Common myeloid progenitor, CD34-positive (primary cell): Measurements from ENCODE around the gene NANOS3.

Source experiments
- CTCF ChIA-PET: fragments of 350-600 bp; sonication (Branson Sonifier 250); formaldehyde crosslinking; loops from one replicate; lab custom pipeline; 2021; ENCODE audit warnings: antibody characterized with exemption; lab: Charles Lee
- POLR2A ChIA-PET: fragments of 350-600 bp; sonication (Branson Sonifier 250); formaldehyde crosslinking; loops from one replicate; lab custom pipeline; 2021; ENCODE audit warnings: antibody characterized with exemption; lab: Charles Lee
- DNase-seq, 3 donors: peaks; one replicate each; pipeline versions ENCODE4 v3.0.0 to v3.0.0-alpha.2; 2013
- H3K27ac ChIP-seq, 2 experiments: 1 replicate in 1 of 2; 2 replicates in 1 of 2; pipeline ENCODE4 v1.7.0; 2013; ENCODE audit warnings: inconsistent platforms in 2 of 2, low read length in 2 of 2, mild to moderate bottlenecking in 2 of 2, low read depth in 1 of 2, moderate library complexity in 1 of 2; ENCODE audit not compliant: severe bottlenecking in 2 of 2, insufficient read depth in 1 of 2, poor library complexity in 1 of 2
- H3K27me3 ChIP-seq, 5 experiments: replicated peaks in 2 of 5; 1 replicate in 3 of 5; 2 replicates in 2 of 5; pipeline versions ENCODE4 v1.6.1 to v1.7.0; 2013; ENCODE audit warnings: low read length in 4 of 5, mild to moderate bottlenecking in 2 of 5, moderate library complexity in 2 of 5, inconsistent platforms in 1 of 5; ENCODE audit not compliant: insufficient read depth in 5 of 5, control insufficient read depth in 4 of 5
- H3K36me3 ChIP-seq, 4 experiments: 1 replicate in 2 of 4; 2 replicates in 2 of 4; pipeline versions ENCODE4 v1.6.1 to v1.7.0; 2013; ENCODE audit warnings: low read length in 3 of 4, control low read depth in 1 of 4, mild to moderate bottlenecking in 1 of 4; ENCODE audit not compliant: control insufficient read depth in 4 of 4, insufficient read depth in 4 of 4
- H3K4me1 ChIP-seq, 4 experiments: 1 replicate in 3 of 4; 2 replicates in 1 of 4; pipeline versions ENCODE4 v1.6.1 to v1.7.1; 2013; ENCODE audit warnings: low read length in 3 of 4, mild to moderate bottlenecking in 3 of 4, control low read depth in 1 of 4, inconsistent platforms in 1 of 4, moderate library complexity in 1 of 4; ENCODE audit not compliant: control insufficient read depth in 4 of 4, insufficient read depth in 4 of 4; ENCODE audit errors: control extremely low read depth in 1 of 4
- H3K4me3 ChIP-seq, 7 experiments: 1 replicate in 4 of 7; 2 replicates in 3 of 7; pipeline versions ENCODE4 v1.5.1 to v1.7.0; 2013; ENCODE audit warnings: mild to moderate bottlenecking in 7 of 7, low read length in 6 of 7, moderate library complexity in 6 of 7, inconsistent platforms in 2 of 7, low read depth in 2 of 7, control low read depth in 1 of 7; ENCODE audit not compliant: insufficient read depth in 4 of 7, control insufficient read depth in 1 of 7; ENCODE audit errors: extremely low read depth in 1 of 7
- H3K9me3 ChIP-seq, 5 experiments: 1 replicate in 4 of 5; 2 replicates in 1 of 5; pipeline versions ENCODE4 v1.6.1 to v1.7.1; 2013; ENCODE audit warnings: low read length in 4 of 5, mild to moderate bottlenecking in 2 of 5, inconsistent platforms in 1 of 5, low read depth in 1 of 5, moderate library complexity in 1 of 5; ENCODE audit not compliant: control insufficient read depth in 4 of 5, insufficient read depth in 2 of 5; ENCODE audit errors: control extremely low read depth in 1 of 5
- WGBS: methylation state at CpG from one replicate; pipeline ENCODE4 v1.1.5; 2013; ENCODE audit not compliant: insufficient coverage; 5-methylcytosine and 5-hydroxymethylcytosine counted together

The NANOS3 gene

GRCh38 chr19:13843104-13843921 is 33.6 kb upstream of the NANOS3 start:
- Histone ChIP-seq H3K4me3 (peak overlapping the region; percentile 11 to 97 (median 71)), H3K9me3 (no peaks in the 10 kb centered on the region), H3K4me1 (peaks cover 12 to 85% (median 77%) of the 10 kb centered on the region in 4 experiments), H3K27me3 (no peaks in the 10 kb centered on the region), H3K36me3 (peaks cover 0 to 4% (median 2%) of the 10 kb centered on the region in 4 experiments), H3K27ac (peak overlapping the region; percentile 97 to 98)
- ChIA-PET POLR2A (interaction anchor here (0.7 to 12.6 kb wide), 2 partner anchors 20 to 29 kb away, joined by 3 to 555 read pairs; no protein-coding TSS in a partner anchor), CTCF (interaction anchor here (1.5 to 1.6 kb wide), 2 partner anchors 16 to 19 kb away, joined by 3 to 7 read pairs; no protein-coding TSS in a partner anchor)
- no peak for DNase-seq
- 15% methylated on average over 9 of the region's 24 CpGs for WGBS

GRCh38 chr19:13844130-13844631 is 32.8 kb upstream of the NANOS3 start:
- H3K4me1 ChIP-seq = peaks cover 8 to 82% (median 76%) of the 10 kb centered on the region in 4 experiments
- peaks cover 0 to 4% (median 0%) of the 10 kb centered on the region in 4 experiments for H3K36me3 ChIP-seq
- ChIA-PET CTCF (interaction anchor here (1.5 to 1.6 kb wide), 2 partner anchors 15 to 18 kb away, joined by 3 to 7 read pairs; no protein-coding TSS in a partner anchor), POLR2A (interaction anchor here (12.6 kb wide), 1 partner anchor 19 kb away, joined by 555 read pairs; no protein-coding TSS in a partner anchor)
- no peaks in the 10 kb centered on the region for H3K9me3 ChIP-seq
- H3K27me3 ChIP-seq = no peaks in the 10 kb centered on the region
- H3K27ac ChIP-seq = peak overlapping the region; percentile 15 to 98
- WGBS = 92% methylated on average over 4 of the region's 7 CpGs
- peak overlapping the region in 2 of 7 experiments; percentile 86 to 97 for H3K4me3 ChIP-seq
- no peak for DNase-seq

- H3K27ac ChIP-seq = peak overlapping the region; percentile 100
- ChIA-PET CTCF (interaction anchor here (0.7 to 8.0 kb wide), 6 partner anchors 11 to 72 kb away, joined by 3 to 129 read pairs (median 4); partner anchors contain the start of gene C19orf53), POLR2A (interaction anchor here (0.6 to 9.5 kb wide), 10 partner anchors 9 to 909 kb away, joined by 3 to 284 read pairs (median 3); partner anchors contain the start of gene CALR)
- no peaks in the 10 kb centered on the region for H3K9me3 ChIP-seq
- H3K4me1 ChIP-seq = peaks cover 8 to 81% (median 75%) of the 10 kb centered on the region in 4 experiments
- H3K36me3 ChIP-seq = no peaks in the 10 kb centered on the region
- WGBS = under 1% methylated on average over 18 of the region's 23 CpGs
- peak; percentile 99 to 100 (median 99) for DNase-seq
- H3K4me3 ChIP-seq = peak overlapping the region; percentile 23 to 73 (median 54)
- H3K27me3 ChIP-seq = no peaks in the 10 kb centered on the region
Observed at GRCh38 chr19:13846557-13847406, 30.2 kb upstream of the NANOS3 start.

GRCh38 chr19:13847407-13848339 is 29.3 kb upstream of the NANOS3 start:
- no peaks in the 10 kb centered on the region for H3K9me3 ChIP-seq
- DNase-seq = peak; percentile 89 to 93 (median 91)
- ChIA-PET CTCF (interaction anchor here (1.0 to 8.0 kb wide), 5 partner anchors 11 to 23 kb away, joined by 3 to 129 read pairs (median 4); no protein-coding TSS in a partner anchor), POLR2A (interaction anchor here (0.6 to 9.5 kb wide), 7 partner anchors 9 to 713 kb away, joined by 3 to 284 read pairs (median 4); a partner anchor contains a TSS)
- peak overlapping the region; percentile 100 for H3K27ac ChIP-seq
- H3K36me3 ChIP-seq = no peaks in the 10 kb centered on the region
- 0% methylated on average over 19 of the region's 47 CpGs for WGBS
- H3K27me3 ChIP-seq = no peaks in the 10 kb centered on the region
- H3K4me3 ChIP-seq = peak overlapping the region in 6 of 7 experiments; percentile 23 to 73 (median 58)
- H3K4me1 ChIP-seq = peaks cover 8 to 80% (median 74%) of the 10 kb centered on the region in 4 experiments

GRCh38 chr19:13848340-13848677 is 28.6 kb upstream of the NANOS3 start:
- DNase-seq = no peak
- peaks cover 8 to 76% (median 69%) of the 10 kb centered on the region in 4 experiments for H3K4me1 ChIP-seq
- ChIA-PET CTCF (interaction anchor here (1.0 to 8.0 kb wide), 3 partner anchors 12 to 18 kb away, joined by 3 to 129 read pairs (median 4); no protein-coding TSS in a partner anchor), POLR2A (interaction anchor here (8.4 to 9.5 kb wide), 2 partner anchors 11 to 14 kb away, joined by 230 to 284 read pairs; no protein-coding TSS in a partner anchor)
- peak overlapping the region in 2 of 7 experiments; percentile 61 to 63 for H3K4me3 ChIP-seq
- peak overlapping the region; percentile 100 for H3K27ac ChIP-seq
- no peaks in the 10 kb centered on the region for H3K36me3 ChIP-seq
- no CpG with 5 or more reads among the region's 4 CpGs for WGBS
- H3K27me3 ChIP-seq = no peaks in the 10 kb centered on the region
- no peaks in the 10 kb centered on the region for H3K9me3 ChIP-seq
